GM23338 (cell line): ENCODE results near the gene S100A7. TPM values are rescaled to one million over a fixed set of nuclear protein-coding genes. Genes with fewer than 3 reads are reported as not detected.
"Not testable (repeated sequence)": the region's sequence is repeated elsewhere in the genome, so short reads cannot be mapped to it uniquely, and the experiment has no call there.

ENCODE experiments used
- ATAC-seq: fragments of 200-7000 bp; cut with Tn5 transposase; 3 replicates; pipeline ENCODE4 v1.9.1; 2020
- DNase-seq: peaks from one replicate; pipeline ENCODE4 v3.0.0-alpha.2; 2015; ENCODE audit warnings: low spot score
- H2AFZ ChIP-seq: fragments of 200-600 bp; sonication (generic); 2 replicates; pipeline ENCODE4 v1.8.0; 2016; ENCODE audit warnings: antibody characterized with exemption, mild to moderate bottlenecking, moderate library complexity
- H3F3A ChIP-seq: fragments of 200-600 bp; sonication (generic); replicated peaks from 2 replicates; pipeline ENCODE4 v1.8.0; 2017; ENCODE audit warnings: antibody characterized with exemption, mixed run types, low read depth
- H3K27ac ChIP-seq: fragments of 200-600 bp; sonication (generic); 2 replicates; pipeline ENCODE4 v1.6.1; 2016; ENCODE audit warnings: low read depth
- H3K27me3 ChIP-seq: fragments of 200-600 bp; sonication (generic); 2 replicates; pipeline ENCODE4 v1.8.0; 2016; ENCODE audit warnings: mild to moderate bottlenecking, mixed run types, moderate library complexity; ENCODE audit not compliant: insufficient read depth
- H3K36me3 ChIP-seq: fragments of 200-600 bp; sonication (generic); 2 replicates; pipeline ENCODE4 v1.8.0; 2016; ENCODE audit warnings: mild to moderate bottlenecking; ENCODE audit not compliant: insufficient read depth
- H3K4me1 ChIP-seq: fragments of 200-600 bp; sonication (generic); 2 replicates; pipeline ENCODE4 v1.8.0; 2016; ENCODE audit warnings: mild to moderate bottlenecking, moderate library complexity; ENCODE audit not compliant: insufficient read depth
- H3K4me2 ChIP-seq: fragments of 200-600 bp; sonication (generic); 2 replicates; pipeline ENCODE4 v1.7.1; 2017; ENCODE audit warnings: mixed run types
- H3K4me3 ChIP-seq: fragments of 200-600 bp; sonication (generic); 2 replicates; pipeline ENCODE4 v1.6.1; 2016; ENCODE audit warnings: mixed run types
- H3K79me2 ChIP-seq: fragments of 200-600 bp; sonication (generic); replicated peaks from 2 replicates; pipeline ENCODE4 v1.8.0; 2017; ENCODE audit warnings: mild to moderate bottlenecking; ENCODE audit not compliant: insufficient read depth
- H3K9me2 ChIP-seq: fragments of 200-600 bp; sonication (generic); 2 replicates; pipeline ENCODE4 v1.8.0; 2017; ENCODE audit not compliant: insufficient read depth
- H4K20me1 ChIP-seq: fragments of 200-600 bp; sonication (generic); replicated peaks from 2 replicates; pipeline ENCODE4 v1.8.0; 2017; ENCODE audit warnings: mild to moderate bottlenecking; ENCODE audit not compliant: insufficient read depth
- H3K27ac Mint-ChIP-seq: 2 replicates; pipeline ENCODE4 v1.8.0; 2020; ENCODE audit warnings: inconsistent platforms, mild to moderate bottlenecking, moderate library complexity, mixed read lengths
- H3K27me3 Mint-ChIP-seq: 3 replicates; pipeline ENCODE4 v1.8.0; 2022; ENCODE audit warnings: low read depth, mild to moderate bottlenecking, moderate library complexity, mixed read lengths, inconsistent platforms; ENCODE audit not compliant: insufficient read depth, poor library complexity
- H3K36me3 Mint-ChIP-seq: 3 replicates; pipeline ENCODE4 v1.8.0; 2021; ENCODE audit warnings: low read depth, mild to moderate bottlenecking, inconsistent platforms, moderate library complexity, mixed read lengths
- H3K4me1 Mint-ChIP-seq: 3 replicates; pipeline ENCODE4 v1.8.0; 2020; ENCODE audit warnings: mild to moderate bottlenecking, inconsistent platforms, mixed read lengths
- H3K4me3 Mint-ChIP-seq: 3 replicates; pipeline ENCODE4 v1.8.0; 2021; ENCODE audit warnings: moderate library complexity, mild to moderate bottlenecking, inconsistent platforms, mixed read lengths
- H3K9me3 Mint-ChIP-seq: 3 replicates; pipeline ENCODE4 v1.8.0; 2020; ENCODE audit warnings: moderate library complexity, mild to moderate bottlenecking, inconsistent platforms, mixed read lengths
- CREB1 ChIP-seq: fragments of 250-450 bp; sonication (Bioruptor Pico); IDR thresholded peaks from 2 replicates; pipeline ENCODE4 v1.5.0; 2020; ENCODE audit warnings: low read depth, mild to moderate bottlenecking, moderate library complexity
- EZH2 ChIP-seq: fragments of 200-600 bp; sonication (generic); IDR thresholded peaks from one replicate; pipeline ENCODE4 v1.8.0; 2017; ENCODE audit warnings: antibody characterized with exemption, mild to moderate bottlenecking, low read depth; ENCODE audit not compliant: unreplicated experiment
- JUNB ChIP-seq: IDR thresholded peaks from one replicate; pipeline ENCODE4 v1.6.1; 2016; ENCODE audit warnings: antibody characterized with exemption; ENCODE audit not compliant: unreplicated experiment
- NANOG ChIP-seq: IDR thresholded peaks from 2 replicates; pipeline ENCODE4 v1.6.1; 2016; ENCODE audit warnings: antibody characterized with exemption, borderline replicate concordance
- STAT1 ChIP-seq: IDR thresholded peaks from one replicate; pipeline ENCODE4 v1.6.1; 2016; ENCODE audit warnings: antibody characterized with exemption; ENCODE audit not compliant: unreplicated experiment
- ZNF114 ChIP-seq: fragments of 250-450 bp; sonication (Bioruptor Pico); IDR thresholded peaks from 2 replicates; pipeline ENCODE4 v1.5.0; 2020; ENCODE audit warnings: mild to moderate bottlenecking, moderate library complexity
- ZNF331 ChIP-seq: fragments of 250-450 bp; sonication (Bioruptor Pico); IDR thresholded peaks from 2 replicates; pipeline ENCODE4 v1.5.0; 2020; ENCODE audit warnings: low read depth, mild to moderate bottlenecking, moderate library complexity
- polyA plus RNA-seq: library from polyadenylated mRNA; unstranded; fragments of >200 nt; fragmentation: Nextera tagmentation; extraction: Ambion mirVana; gene quantifications from 2 replicates; pipeline ENCODE4 v1.2.1, GENCODE V29; 2016
- total RNA-seq: library from RNA; depleted of rRNA; stranded (reverse); fragments of >200 nt; shearing (Covaris generic); gene quantifications from 2 replicates; pipeline ENCODE4 v1.2.3, GENCODE V29; 2014
- TF ChIP-seq, protein P1 (sequence below), 2 experiments: fragments of 200-600 bp in 1 of 2; sonication (generic) in 1 of 2; conservative IDR thresholded peaks; 2 replicates each; pipeline versions ENCODE4 v1.5.1 to v1.6.1; 2016 to 2017; ENCODE audit warnings: antibody characterized with exemption in 2 of 2, low read depth in 2 of 2, mild to moderate bottlenecking in 2 of 2, moderate library complexity in 1 of 2

Gene S100A7
- total and polyA plus RNA-seq, 2 experiments from 2014 or later, result not detected

DNA sequence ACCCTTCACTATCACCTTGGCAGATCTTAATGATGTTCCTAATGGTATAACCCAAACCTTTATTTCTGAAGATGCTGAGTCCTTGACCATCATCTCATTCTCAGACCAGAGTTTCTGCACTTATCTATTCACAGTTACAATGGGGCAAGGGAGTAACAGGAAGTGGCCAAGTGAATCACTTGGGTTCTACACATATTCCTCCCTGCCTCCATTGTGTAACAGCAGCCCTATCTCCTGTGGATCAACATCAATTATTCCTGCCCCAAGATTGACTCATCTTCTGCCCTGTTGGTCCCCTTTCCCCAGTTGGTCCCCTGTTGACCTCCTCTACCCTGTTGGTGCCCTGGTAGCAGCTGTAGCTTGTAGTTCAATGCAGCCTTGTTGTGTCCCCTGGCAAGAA, 10.3 kb upstream of the S100A7 start (continued):
- TF ChIP-seq, protein P1, sequence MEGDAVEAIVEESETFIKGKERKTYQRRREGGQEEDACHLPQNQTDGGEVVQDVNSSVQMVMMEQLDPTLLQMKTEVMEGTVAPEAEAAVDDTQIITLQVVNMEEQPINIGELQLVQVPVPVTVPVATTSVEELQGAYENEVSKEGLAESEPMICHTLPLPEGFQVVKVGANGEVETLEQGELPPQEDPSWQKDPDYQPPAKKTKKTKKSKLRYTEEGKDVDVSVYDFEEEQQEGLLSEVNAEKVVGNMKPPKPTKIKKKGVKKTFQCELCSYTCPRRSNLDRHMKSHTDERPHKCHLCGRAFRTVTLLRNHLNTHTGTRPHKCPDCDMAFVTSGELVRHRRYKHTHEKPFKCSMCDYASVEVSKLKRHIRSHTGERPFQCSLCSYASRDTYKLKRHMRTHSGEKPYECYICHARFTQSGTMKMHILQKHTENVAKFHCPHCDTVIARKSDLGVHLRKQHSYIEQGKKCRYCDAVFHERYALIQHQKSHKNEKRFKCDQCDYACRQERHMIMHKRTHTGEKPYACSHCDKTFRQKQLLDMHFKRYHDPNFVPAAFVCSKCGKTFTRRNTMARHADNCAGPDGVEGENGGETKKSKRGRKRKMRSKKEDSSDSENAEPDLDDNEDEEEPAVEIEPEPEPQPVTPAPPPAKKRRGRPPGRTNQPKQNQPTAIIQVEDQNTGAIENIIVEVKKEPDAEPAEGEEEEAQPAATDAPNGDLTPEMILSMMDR (conservative IDR thresholded peaks at IDR 0.05; ENCODE audit: low read depth in 2 of 2), result no peak
- TF ChIP-seq ZNF114, result no peak
- TF ChIP-seq CREB1 (CRISPR knock-in tag), result no peak
- TF ChIP-seq NANOG, result no peak
- no peak for TF ChIP-seq JUNB
- TF ChIP-seq ZNF331, result no peak

DNA sequence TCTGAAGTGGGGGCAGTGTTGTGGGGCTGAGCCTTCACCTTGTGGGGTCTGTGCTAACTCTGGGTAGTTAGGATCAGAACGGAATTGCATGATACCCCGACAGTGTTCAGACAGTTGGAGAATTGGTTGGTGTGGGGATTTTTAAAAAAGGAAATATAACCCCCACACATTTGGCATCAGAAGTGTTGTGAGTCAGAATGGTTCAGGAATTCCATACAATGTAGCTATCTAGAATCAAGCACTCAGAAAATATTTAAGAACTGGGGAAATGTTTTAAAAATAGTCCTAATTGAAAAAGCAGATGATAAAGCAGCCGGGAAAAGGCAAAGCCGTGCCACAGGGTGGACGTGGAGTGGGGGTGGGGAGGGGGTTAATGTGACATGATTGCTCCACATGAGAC, 6.5 kb upstream of the S100A7 start:
- no peaks in the 10 kb centered on the region; the same call in 1 of the 2 replicates for H3K36me3 ChIP-seq
- H3K27me3 ChIP-seq, result no peaks in the 10 kb centered on the region
- TF ChIP-seq ZNF114 (no peak), STAT1 (no peak), EZH2 (no peak), CREB1 (CRISPR knock-in tag) (no peak), NANOG (no peak)

DNA sequence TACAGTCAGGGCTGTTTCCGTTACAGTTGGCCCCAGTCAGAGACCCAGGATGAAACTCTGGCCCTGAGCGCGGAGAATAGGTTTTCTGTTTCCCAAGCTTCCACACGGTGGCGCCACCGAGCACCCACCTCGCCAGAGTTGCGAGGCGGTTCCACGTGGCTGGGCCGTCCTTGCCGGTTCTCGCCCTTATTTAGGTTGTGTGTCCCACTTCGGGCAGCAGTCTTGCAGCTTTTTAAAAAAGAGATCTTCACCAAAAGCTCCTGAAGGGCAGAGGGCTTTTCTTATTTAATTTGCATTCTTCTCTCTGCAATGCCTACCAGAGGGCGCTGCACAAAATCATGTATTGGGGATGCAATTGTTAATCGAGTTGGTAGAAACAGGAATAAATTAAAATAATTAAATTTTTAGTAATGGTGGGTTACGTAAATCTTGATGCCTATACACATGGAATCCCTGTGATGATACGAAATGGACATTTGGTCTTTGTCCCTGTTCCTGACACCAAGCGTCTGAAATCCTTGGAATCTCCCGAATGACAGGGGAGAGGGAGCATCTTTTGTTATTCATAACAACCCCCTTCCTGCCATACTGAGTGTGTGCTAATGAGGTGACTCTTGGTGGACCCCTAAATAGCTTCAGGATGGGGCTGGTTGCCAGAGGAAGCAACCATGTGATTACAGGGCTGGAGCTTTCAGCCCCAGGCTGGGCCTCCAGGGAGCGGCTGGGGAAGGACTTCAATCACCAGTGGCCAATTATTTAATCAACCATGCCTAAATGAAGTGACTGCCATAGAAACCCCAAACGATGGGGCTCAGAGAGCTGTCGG, 5.6 kb upstream of the S100A7 start:
- H3K27me3 Mint-ChIP-seq, result no peaks in the 10 kb centered on the region
- H3K4me3 ChIP-seq, result no peak overlapping the region
- no peaks in the 10 kb centered on the region; the same call in 1 of the 2 replicates for H3K9me2 ChIP-seq
- 0 out of 3 replicates have a peak overlapping the region, but pooled peaks have one; percentile 19 for H3K4me3 Mint-ChIP-seq
- peaks cover 13% of the 10 kb centered on the region for H3K4me1 ChIP-seq
- H3K4me2 ChIP-seq, result peak overlapping the region; percentile 33; the same call in 1 of the 2 replicates
- peaks cover 13% of the 10 kb centered on the region for H3K9me3 Mint-ChIP-seq
- H3K27ac Mint-ChIP-seq, result no peak overlapping the region
- ATAC-seq, result peak; percentile 92
- peak overlapping the region; percentile 87; the same call in 1 of the 2 replicates for H2AFZ ChIP-seq
- no peaks in the 10 kb centered on the region for H3K79me2 ChIP-seq
- no peaks in the 10 kb centered on the region for H3K27me3 ChIP-seq
- H3F3A ChIP-seq, result no peaks in the 10 kb centered on the region
- peaks cover 25% of the 10 kb centered on the region for H3K4me1 Mint-ChIP-seq
- peak overlapping the region; percentile 64 for H3K27ac ChIP-seq
- peaks cover 4% of the 10 kb centered on the region; the same call in 2 of the 3 replicates for H3K36me3 Mint-ChIP-seq
- peak; percentile 85 for DNase-seq
- no peak; the same call in 1 of the 2 replicates for TF ChIP-seq CREB1 (CRISPR knock-in tag)
- TF ChIP-seq, protein P1 (conservative IDR thresholded peaks at IDR 0.05; ENCODE audit: low read depth in 2 of 2), result peak; percentile 85 to 96
- H3K36me3 ChIP-seq, result no peaks in the 10 kb centered on the region; the same call in 1 of the 2 replicates
- H4K20me1 ChIP-seq, result no peaks in the 10 kb centered on the region

More for the DNA sequence above, 6.5 kb upstream of the S100A7 start:
- no peaks in the 10 kb centered on the region for H4K20me1 ChIP-seq
- no peak overlapping the region for H3K4me2 ChIP-seq
- H3F3A ChIP-seq, result no peaks in the 10 kb centered on the region
- H3K9me2 ChIP-seq, result no peaks in the 10 kb centered on the region; the same call in 1 of the 2 replicates
- 0 out of 2 replicates have a peak overlapping the region, but pooled peaks have one; percentile 39 for H2AFZ ChIP-seq
- H3K4me1 ChIP-seq, result peaks cover 13% of the 10 kb centered on the region
- ATAC-seq (no peak; the same call in 2 of the 3 replicates), DNase-seq (no peak)
- Mint-ChIP-seq H3K36me3 (peaks cover 10% of the 10 kb centered on the region; the same call in 2 of the 3 replicates), H3K4me3 (0 out of 3 replicates have a peak overlapping the region, but pooled peaks have one; percentile 3), H3K4me1 (peaks cover 25% of the 10 kb centered on the region), H3K27me3 (no peaks in the 10 kb centered on the region), H3K27ac (peak overlapping the region; percentile 84), H3K9me3 (peaks cover 22% of the 10 kb centered on the region)
- no peak overlapping the region for H3K27ac ChIP-seq
- H3K79me2 ChIP-seq, result no peaks in the 10 kb centered on the region
- H3K4me3 ChIP-seq, result no peak overlapping the region

DNA sequence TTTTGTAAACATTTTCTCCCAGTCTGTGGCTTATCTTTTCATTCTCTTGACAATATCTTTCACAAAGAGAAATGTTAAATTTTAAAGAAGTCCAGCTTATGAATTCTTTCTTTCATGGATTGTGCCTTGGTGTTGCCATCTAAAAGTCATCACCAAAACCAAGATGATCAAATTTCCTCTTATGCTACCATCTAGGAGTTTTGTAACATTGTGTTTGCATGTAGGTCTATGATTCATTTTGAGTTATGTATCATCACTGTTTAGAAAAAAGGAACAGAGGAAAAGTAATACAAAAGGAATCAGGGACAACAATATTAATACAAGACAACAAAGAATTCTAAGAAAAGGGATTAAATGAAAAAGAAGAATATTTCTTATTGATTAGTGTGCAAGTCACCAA, 2.3 kb upstream of the S100A7 start:
- not testable (repeated sequence) for H3K36me3 Mint-ChIP-seq, H2AFZ ChIP-seq, H3F3A ChIP-seq, H3K27ac ChIP-seq, H3K27ac Mint-ChIP-seq, H3K27me3 ChIP-seq, H3K79me2 ChIP-seq, H4K20me1 ChIP-seq, H3K9me3 Mint-ChIP-seq, H3K9me2 ChIP-seq, H3K4me3 Mint-ChIP-seq, H3K4me3 ChIP-seq, H3K36me3 ChIP-seq, H3K27me3 Mint-ChIP-seq, H3K4me2 ChIP-seq, DNase-seq, ATAC-seq
- peaks cover 13% of the 10 kb centered on the region for H3K4me1 ChIP-seq
- peaks cover 23% of the 10 kb centered on the region for H3K4me1 Mint-ChIP-seq
